Ureter (tissue), 1 donor: Measurements from ENCODE around the gene SOX6. TPM values are rescaled to one million over a fixed set of nuclear protein-coding genes. Genes with fewer than 3 reads are reported as not detected.

Experiments used
- DNase-seq: peaks from one replicate; pipeline ENCODE4 v3.0.0-alpha.2; 2020; ENCODE audit warnings: low spot score
- total RNA-seq: library from RNA; stranded (reverse); gene quantifications from one replicate; pipeline ENCODE4 v1.2.4, GENCODE V29; 2023
- donor health status: DM: yes; HTN: yes; CAD: no.

SOX6 gene
- total RNA-seq, 1 donor from 2014 or later, result 6.4 TPM

- DNase-seq, result no peak
These were observed 80.1 kb downstream of the SOX6 start for GRCh38 chr11:16276251-16276650.

GRCh38 chr11:16271258-16271657 lies 85.1 kb downstream of the SOX6 start:
- DNase-seq, result no peak

GRCh38 chr11:16266021-16266420 lies 90.3 kb downstream of the SOX6 start:
- no peak for DNase-seq

GRCh38 chr11:16265022-16265421 lies 91.3 kb downstream of the SOX6 start:
- DNase-seq, result no peak

GRCh38 chr11:16262645-16262955 lies 93.7 kb downstream of the SOX6 start:
- no peak for DNase-seq

- DNase-seq, result no peak
These were observed 94.3 kb downstream of the SOX6 start for GRCh38 chr11:16261836-16262644.

GRCh38 chr11:16252373-16252772 lies 104.0 kb downstream of the SOX6 start:
- DNase-seq, result no peak

- DNase-seq, result no peak
These were observed 108.1 kb downstream of the SOX6 start for GRCh38 chr11:16248248-16248647.

GRCh38 chr11:16242806-16243205 lies 113.5 kb downstream of the SOX6 start:
- DNase-seq, result no peak

- no peak for DNase-seq
These were observed 115.7 kb downstream of the SOX6 start for GRCh38 chr11:16240687-16241086.

GRCh38 chr11:16239141-16240105 lies 116.9 kb downstream of the SOX6 start:
- DNase-seq, result no peak

- DNase-seq, result no peak
These were observed 130.1 kb downstream of the SOX6 start for GRCh38 chr11:16226245-16226644.

- DNase-seq, result no peak
These were observed 130.7 kb downstream of the SOX6 start for GRCh38 chr11:16225623-16226022.

GRCh38 chr11:16223558-16223957 lies 132.8 kb downstream of the SOX6 start:
- DNase-seq, result no peak

- no peak for DNase-seq
These were observed 138.7 kb downstream of the SOX6 start for GRCh38 chr11:16217631-16218030.

- no peak for DNase-seq
These were observed 139.5 kb downstream of the SOX6 start for GRCh38 chr11:16216831-16217230.

GRCh38 chr11:16215352-16215751 lies 141.0 kb downstream of the SOX6 start:
- DNase-seq, result no peak

- no peak for DNase-seq
These were observed 144.9 kb downstream of the SOX6 start for GRCh38 chr11:16211407-16211806.

- no peak for DNase-seq
These were observed 152.1 kb downstream of the SOX6 start for GRCh38 chr11:16204261-16204660.

- no peak for DNase-seq
These were observed 160.7 kb downstream of the SOX6 start for GRCh38 chr11:16195651-16196050.

GRCh38 chr11:16194566-16194965 lies 161.8 kb downstream of the SOX6 start:
- DNase-seq, result no peak

- DNase-seq, result no peak
These were observed 162.4 kb downstream of the SOX6 start for GRCh38 chr11:16193897-16194381.

GRCh38 chr11:16191868-16192240 lies 164.5 kb downstream of the SOX6 start:
- no peak for DNase-seq
